IPS-18c (cell line): Measurements from ENCODE around the gene ADCYAP1R1.
"Not testable (repeated sequence)": the region's sequence is repeated elsewhere in the genome, so short reads cannot be mapped to it uniquely, and the experiment has no call there.

ENCODE experiments used
- H3K4me3 ChIP-seq: 2 replicates; pipeline ENCODE4 v1.7.0; 2013; ENCODE audit warnings: low read depth, mild to moderate bottlenecking, low read length, moderate library complexity; ENCODE audit not compliant: insufficient read depth
- H3K9me3 ChIP-seq: one replicate; pipeline ENCODE4 v1.6.1; 2013; ENCODE audit warnings: mild to moderate bottlenecking, low read length, moderate library complexity; ENCODE audit not compliant: control insufficient read depth, insufficient read depth

Gene ADCYAP1R1

DNA sequence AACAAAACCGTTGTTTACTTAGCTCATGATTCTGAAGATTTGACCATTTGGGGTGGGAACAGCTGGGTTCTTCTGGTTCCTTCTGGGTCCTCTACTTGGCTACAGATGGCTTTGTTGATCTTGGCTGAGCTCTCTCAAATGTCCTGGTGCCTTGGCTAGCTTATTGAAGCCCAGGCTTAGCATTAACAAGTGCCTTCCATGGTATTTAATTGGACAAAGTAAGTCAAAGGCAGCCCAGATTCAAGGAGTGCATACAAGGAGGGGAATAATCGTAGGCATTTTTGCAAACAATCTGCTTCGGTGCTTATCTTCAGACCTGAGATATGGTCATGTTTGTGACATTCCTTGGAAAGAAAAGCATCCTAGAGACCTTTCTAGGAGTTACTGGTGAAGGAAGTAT is 81.4 kb downstream of the ADCYAP1R1 start:
- no peak overlapping the region for H3K4me3 ChIP-seq
- H3K9me3 ChIP-seq: no peaks in the 10 kb centered on the region

GRCh38 chr7:31134246-31135188 is 82.4 kb downstream of the ADCYAP1R1 start:
- no peaks in the 10 kb centered on the region for H3K9me3 ChIP-seq
- H3K4me3 ChIP-seq: no peak overlapping the region

DNA sequence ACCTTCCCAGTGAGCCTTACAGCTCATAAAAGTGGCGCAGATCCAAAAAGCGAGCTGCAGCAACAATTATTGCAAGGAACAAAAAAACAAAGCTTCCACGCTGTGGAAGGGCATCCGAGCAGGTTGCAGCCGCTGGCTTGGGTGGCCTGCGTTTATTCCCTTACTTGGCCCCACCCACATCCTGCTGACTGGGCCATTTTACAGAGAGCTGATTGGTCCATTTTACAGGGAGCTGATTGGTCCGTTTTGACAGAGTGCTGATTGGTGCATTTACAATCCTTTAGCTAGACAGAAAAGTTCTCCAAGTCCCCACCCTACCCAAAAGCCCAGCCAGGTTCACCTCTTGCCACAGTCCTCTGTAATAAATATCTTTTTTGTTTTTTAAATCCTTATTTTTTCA is 85.1 kb downstream of the ADCYAP1R1 start:
- no peaks in the 10 kb centered on the region for H3K9me3 ChIP-seq

GRCh38 chr7:31145339-31145738 is 93.2 kb downstream of the ADCYAP1R1 start:
- H3K4me3 ChIP-seq: no peak overlapping the region
- peaks cover 4% of the 10 kb centered on the region for H3K9me3 ChIP-seq

More for the DNA sequence above, 85.1 kb downstream of the ADCYAP1R1 start:
- H3K4me3 ChIP-seq: no peak overlapping the region

- Histone ChIP-seq H3K4me3 (no peak overlapping the region), H3K9me3 (peaks cover 4% of the 10 kb centered on the region)
Observed at GRCh38 chr7:31146030-31146429, 93.9 kb downstream of the ADCYAP1R1 start.

- H3K9me3 ChIP-seq: peaks cover 4% of the 10 kb centered on the region
Observed at GRCh38 chr7:31146538-31146937, 94.4 kb downstream of the ADCYAP1R1 start.

GRCh38 chr7:31151849-31152248 is 99.7 kb downstream of the ADCYAP1R1 start:
- Histone ChIP-seq H3K9me3 (no peaks in the 10 kb centered on the region), H3K4me3 (no peak overlapping the region)

More at GRCh38 chr7:31146538-31146937, 94.4 kb downstream of the ADCYAP1R1 start:
- H3K4me3 ChIP-seq: no peak overlapping the region

GRCh38 chr7:31153318-31153717 is 101.2 kb downstream of the ADCYAP1R1 start:
- not testable (repeated sequence) for H3K9me3 ChIP-seq, H3K4me3 ChIP-seq

DNA sequence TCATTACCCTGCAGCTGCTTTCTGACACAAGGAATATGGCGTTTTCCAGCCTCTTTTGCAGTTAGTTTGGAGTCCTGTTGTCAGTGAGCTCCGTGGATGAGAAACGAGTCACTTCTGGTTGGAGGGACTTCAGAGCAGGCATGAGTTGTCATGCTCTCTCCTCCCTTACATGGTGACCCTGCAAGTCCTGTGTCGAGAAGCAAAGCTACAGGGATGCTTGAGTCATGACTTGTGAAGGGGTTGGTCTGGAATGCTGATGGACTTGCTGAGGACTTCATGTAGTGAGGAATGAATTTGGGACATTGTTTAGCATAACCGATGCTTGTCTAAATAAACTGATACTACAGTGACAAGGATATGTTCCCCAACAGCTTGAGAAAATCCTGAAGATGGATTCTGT is 108.8 kb downstream of the ADCYAP1R1 start:
- H3K9me3 ChIP-seq: no peaks in the 10 kb centered on the region
- no peak overlapping the region for H3K4me3 ChIP-seq
